Skeletal muscle tissue (tissue), 4 donors: Measurements from ENCODE around the gene CDH23. TPM values are rescaled to one million over a fixed set of nuclear protein-coding genes. Genes with fewer than 3 reads are reported as not detected.

Experiments
- H3K27ac ChIP-seq: one replicate; pipeline ENCODE4 v1.7.0; 2013; ENCODE audit warnings: mild to moderate bottlenecking, low read depth, low read length, inconsistent platforms
- H3K27me3 ChIP-seq, 3 donors: one replicate each; pipeline ENCODE4 v1.7.0; 2013; ENCODE audit warnings: low read length in 3 of 3; ENCODE audit not compliant: control insufficient read depth in 3 of 3, insufficient read depth in 3 of 3
- H3K36me3 ChIP-seq, 3 donors: one replicate each; pipeline ENCODE4 v1.7.0; 2013; ENCODE audit warnings: low read length in 3 of 3; ENCODE audit not compliant: control insufficient read depth in 3 of 3, insufficient read depth in 3 of 3
- H3K4me1 ChIP-seq, 3 donors: one replicate each; pipeline ENCODE4 v1.7.0; 2013; ENCODE audit warnings: low read length in 3 of 3, mild to moderate bottlenecking in 3 of 3; ENCODE audit not compliant: control insufficient read depth in 3 of 3, insufficient read depth in 3 of 3
- H3K4me3 ChIP-seq, 3 donors: one replicate each; pipeline ENCODE4 v1.7.0; 2013; ENCODE audit warnings: low read length in 3 of 3
- H3K9ac ChIP-seq, 3 donors: one replicate each; pipeline ENCODE4 v1.7.0; 2013; ENCODE audit warnings: low read length in 3 of 3, mild to moderate bottlenecking in 3 of 3, moderate library complexity in 2 of 3, low read depth in 1 of 3
- H3K9me3 ChIP-seq, 3 donors: one replicate each; pipeline ENCODE4 v1.7.0; 2013; ENCODE audit warnings: low read length in 3 of 3; ENCODE audit not compliant: control insufficient read depth in 3 of 3
- total RNA-seq: library from RNA; depleted of rRNA; stranded (reverse); fragments of >200 nt; gene quantifications from one replicate; pipeline ENCODE4 v1.2.3, GENCODE V29; 2014
- donor health status: Osteomylitis.

The CDH23 gene
- total RNA-seq, 1 donor from 2014 or later: 3.7 TPM

GRCh38 chr10:71396084-71396710 is 523 bp upstream of the CDH23 start:
- H3K4me1 ChIP-seq: peaks cover 10 to 18% (median 14%) of the 10 kb centered on the region in 3 donors
- peak overlapping the region in 1 of 3 donors; percentile 16 for H3K9ac ChIP-seq
- no peaks in the 10 kb centered on the region for H3K36me3 ChIP-seq
- no peak overlapping the region for H3K27ac ChIP-seq
- peaks cover 42 to 54% (median 48%) of the 10 kb centered on the region in 3 donors for H3K27me3 ChIP-seq
- H3K4me3 ChIP-seq: peak overlapping the region in 2 of 3 donors; percentile 43 to 68
- no peaks in the 10 kb centered on the region for H3K9me3 ChIP-seq

- H3K27ac ChIP-seq: no peak overlapping the region
- H3K27me3 ChIP-seq: peaks cover 44 to 59% (median 55%) of the 10 kb centered on the region in 3 donors
- H3K9ac ChIP-seq: peak overlapping the region in 1 of 3 donors; percentile 40
Measured at GRCh38 chr10:71397296-71398212, 834 bp downstream of the CDH23 start.

GRCh38 chr10:71398976-71399375 is 2.3 kb downstream of the CDH23 start:
- no peaks in the 10 kb centered on the region for H3K9me3 ChIP-seq
- no peaks in the 10 kb centered on the region for H3K36me3 ChIP-seq
- peaks cover 44 to 55% (median 52%) of the 10 kb centered on the region in 3 donors for H3K27me3 ChIP-seq
- no peak overlapping the region for H3K27ac ChIP-seq
- peaks cover 10 to 18% (median 14%) of the 10 kb centered on the region in 3 donors for H3K4me1 ChIP-seq
- no peak overlapping the region for H3K9ac ChIP-seq
- no peak overlapping the region for H3K4me3 ChIP-seq

More at GRCh38 chr10:71397296-71398212, 834 bp downstream of the CDH23 start:
- peak overlapping the region; percentile 38 to 61 (median 58) for H3K4me3 ChIP-seq
- H3K9me3 ChIP-seq: no peaks in the 10 kb centered on the region
- peaks cover 10 to 18% (median 14%) of the 10 kb centered on the region in 3 donors for H3K4me1 ChIP-seq
- no peaks in the 10 kb centered on the region for H3K36me3 ChIP-seq

- H3K27me3 ChIP-seq: peaks cover 44 to 55% (median 47%) of the 10 kb centered on the region in 3 donors
- H3K36me3 ChIP-seq: no peaks in the 10 kb centered on the region
- H3K4me1 ChIP-seq: peaks cover 10 to 18% (median 14%) of the 10 kb centered on the region in 3 donors
- no peaks in the 10 kb centered on the region for H3K9me3 ChIP-seq
- no peak overlapping the region for H3K27ac ChIP-seq
- H3K9ac ChIP-seq: no peak overlapping the region
- no peak overlapping the region for H3K4me3 ChIP-seq
Measured at GRCh38 chr10:71399946-71400345, 3.2 kb downstream of the CDH23 start.

GRCh38 chr10:71401056-71401455 is 4.3 kb downstream of the CDH23 start:
- Histone ChIP-seq H3K9ac (no peak overlapping the region), H3K4me1 (peaks cover 10 to 18% (median 14%) of the 10 kb centered on the region in 3 donors), H3K4me3 (no peak overlapping the region), H3K9me3 (no peaks in the 10 kb centered on the region), H3K27me3 (peaks cover 42 to 50% (median 44%) of the 10 kb centered on the region in 3 donors), H3K27ac (no peak overlapping the region), H3K36me3 (no peaks in the 10 kb centered on the region)

GRCh38 chr10:71402005-71402404 is 5.3 kb downstream of the CDH23 start:
- Histone ChIP-seq H3K9me3 (no peaks in the 10 kb centered on the region), H3K4me3 (no peak overlapping the region), H3K27me3 (peaks cover 42 to 49% (median 44%) of the 10 kb centered on the region in 3 donors), H3K36me3 (no peaks in the 10 kb centered on the region), H3K9ac (no peak overlapping the region), H3K4me1 (peaks cover 10 to 18% (median 14%) of the 10 kb centered on the region in 3 donors), H3K27ac (no peak overlapping the region)

- H3K9ac ChIP-seq: no peak overlapping the region
- no peaks in the 10 kb centered on the region for H3K36me3 ChIP-seq
- no peak overlapping the region for H3K4me3 ChIP-seq
- H3K27ac ChIP-seq: no peak overlapping the region
- H3K9me3 ChIP-seq: no peaks in the 10 kb centered on the region
- H3K27me3 ChIP-seq: peaks cover 15 to 23% (median 18%) of the 10 kb centered on the region in 3 donors
- no peaks in the 10 kb centered on the region for H3K4me1 ChIP-seq
Measured at GRCh38 chr10:71404503-71405295, 8.0 kb downstream of the CDH23 start.

- no peaks in the 10 kb centered on the region for H3K4me1 ChIP-seq
- H3K9me3 ChIP-seq: peaks cover 2 to 4% (median 2%) of the 10 kb centered on the region in 3 donors
- no peak overlapping the region for H3K27ac ChIP-seq
- no peak overlapping the region for H3K9ac ChIP-seq
- H3K36me3 ChIP-seq: no peaks in the 10 kb centered on the region
- peaks cover 0 to 4% (median 0%) of the 10 kb centered on the region in 3 donors for H3K27me3 ChIP-seq
- no peak overlapping the region for H3K4me3 ChIP-seq
Measured at GRCh38 chr10:71406878-71407277, 10.2 kb downstream of the CDH23 start.

- H3K4me3 ChIP-seq: no peak overlapping the region
- H3K4me1 ChIP-seq: no peaks in the 10 kb centered on the region
- H3K27ac ChIP-seq: no peak overlapping the region
- no peaks in the 10 kb centered on the region for H3K36me3 ChIP-seq
- H3K9me3 ChIP-seq: peaks cover 2 to 4% (median 3%) of the 10 kb centered on the region in 3 donors
- H3K27me3 ChIP-seq: no peaks in the 10 kb centered on the region
- no peak overlapping the region for H3K9ac ChIP-seq
Measured at GRCh38 chr10:71408436-71409225, 11.9 kb downstream of the CDH23 start.
